HCT116 (cell line): ENCODE data around the gene E4F1. TPM values are rescaled to one million over a fixed set of nuclear protein-coding genes. Genes with fewer than 3 reads are reported as not detected.

ENCODE experiments used
- ATAC-seq: fragments of 200-7000 bp; cut with Tn5 transposase; 2 replicates; pipeline ENCODE4 v1.9.1; 2020; ENCODE audit warnings: mild to moderate bottlenecking, moderate library complexity
- BruUV-seq: library from RNA; stranded (reverse); fragments of 400-500 nt; replicated peaks from 2 replicates; lab custom pipeline; 2021; lab: Mats Ljungman, UMichigan
- CTCF ChIA-PET: fragments of 300-600 bp; sonication (Branson Sonifier 250); formaldehyde crosslinking; loops from one replicate; lab custom pipeline; 2021; ENCODE audit warnings: antibody characterized with exemption; lab: Charles Lee
- POLR2A ChIA-PET: fragments of 300-600, 350-600 bp; sonication (Branson Sonifier 250); formaldehyde crosslinking; loops from one replicate; lab custom pipeline; 2021; ENCODE audit warnings: antibody characterized with exemption; lab: Charles Lee
- RAD21 ChIA-PET, 2 experiments: fragments of 300-600 bp; sonication (Branson Sonifier 250); formaldehyde crosslinking; loops; one replicate each; lab custom pipeline; 2023; ENCODE audit warnings: low total read pairs in 2 of 2; ENCODE audit not compliant: uncharacterized antibody in 2 of 2, unreplicated experiment in 2 of 2, low non-redundant PET in 1 of 2; lab: Charles Lee
- DNase-seq: peaks from one replicate; pipeline ENCODE4 v3.0.0-alpha.2; 2010; ENCODE audit warnings: low read depth, low spot score
- H2AFZ ChIP-seq: fragments of 200-600 bp; shearing (Covaris generic), sonication (generic); 2 replicates; pipeline ENCODE4 v1.6.1; 2017; ENCODE audit warnings: low read depth, mixed run types, mixed read lengths, antibody characterized with exemption, low read length; ENCODE audit not compliant: poor library complexity, severe bottlenecking
- H3K27ac ChIP-seq: 2 replicates; pipeline ENCODE4 v1.5.1; 2012; ENCODE audit warnings: low read depth, low read length
- H3K27me3 ChIP-seq: fragments of 200-600 bp; sonication (generic); 2 replicates; pipeline ENCODE4 v1.6.1; 2016; ENCODE audit warnings: mixed run types, low read length, mixed read lengths; ENCODE audit not compliant: insufficient read depth
- H3K36me3 ChIP-seq, 2 experiments: fragments of 200-500 bp in 1 of 2; fragments of 200-600 bp in 1 of 2; sonication (Bioruptor generic) in 1 of 2; sonication (generic) in 1 of 2; 2 replicates each; pipeline versions ENCODE4 v1.5.1 to v1.6.1; 2014 to 2016; ENCODE audit warnings: low read length in 2 of 2, inconsistent platforms in 1 of 2, mixed read lengths in 1 of 2, mixed run types in 1 of 2; ENCODE audit not compliant: insufficient read depth in 2 of 2, control insufficient read depth in 1 of 2
- H3K4me1 ChIP-seq, 2 experiments: fragments of 200-600 bp in 1 of 2; sonication (generic) in 1 of 2; 2 replicates each; pipeline versions ENCODE4 v1.5.1 to v1.6.1; 2012 to 2017; ENCODE audit warnings: low read length in 2 of 2, inconsistent platforms in 1 of 2, mild to moderate bottlenecking in 1 of 2, mixed read lengths in 1 of 2, mixed run types in 1 of 2, moderate library complexity in 1 of 2; ENCODE audit not compliant: insufficient read depth in 2 of 2, control insufficient read depth in 1 of 2
- H3K4me2 ChIP-seq: fragments of 200-600 bp; sonication (generic); 2 replicates; pipeline ENCODE4 v1.6.1; 2017; ENCODE audit warnings: mixed run types, low read length, mixed read lengths
- H3K4me3 ChIP-seq, 2 experiments: fragments of 200-600 bp in 1 of 2; sonication (generic) in 1 of 2; replicated peaks in 1 of 2; 2 replicates each; pipeline ENCODE4 v1.5.1; 2011 to 2016; ENCODE audit warnings: low read length in 2 of 2, control low read depth in 1 of 2, low read depth in 1 of 2, mild to moderate bottlenecking in 1 of 2, mixed read lengths in 1 of 2, mixed run types in 1 of 2
- H3K79me2 ChIP-seq: fragments of 200-600 bp; sonication (generic); 2 replicates; pipeline ENCODE4 v1.6.1; 2017; ENCODE audit warnings: mild to moderate bottlenecking, mixed run types, low read length, moderate library complexity, mixed read lengths; ENCODE audit not compliant: insufficient read depth
- H3K9ac ChIP-seq: fragments of 200-600 bp; sonication (generic); 2 replicates; pipeline ENCODE4 v1.6.1; 2016; ENCODE audit warnings: low read length, mixed read lengths
- H3K9me2 ChIP-seq: fragments of 200-600 bp; sonication (generic), shearing (Covaris generic); 2 replicates; pipeline ENCODE4 v1.6.1; 2017; ENCODE audit warnings: mixed run types, mild to moderate bottlenecking, moderate library complexity; ENCODE audit not compliant: insufficient read depth
- H3K9me3 ChIP-seq, 2 experiments: fragments of 200-500 bp in 1 of 2; fragments of 200-600 bp in 1 of 2; sonication (Bioruptor generic) in 1 of 2; sonication (generic) in 1 of 2; 2 replicates each; pipeline ENCODE4 v1.6.1; 2014 to 2017; ENCODE audit warnings: low read length in 2 of 2, mixed read lengths in 2 of 2, inconsistent platforms in 1 of 2, low read depth in 1 of 2, mild to moderate bottlenecking in 1 of 2, mixed run types in 1 of 2, moderate library complexity in 1 of 2; ENCODE audit not compliant: control insufficient read depth in 1 of 2, insufficient read depth in 1 of 2
- H4K20me1 ChIP-seq: fragments of 200-600 bp; sonication (generic), shearing (Covaris generic); 2 replicates; pipeline ENCODE4 v1.6.1; 2017; ENCODE audit warnings: mixed run types, mild to moderate bottlenecking, moderate library complexity; ENCODE audit not compliant: insufficient read depth
- ATF3 ChIP-seq: IDR thresholded peaks from 2 replicates; pipeline ENCODE4 v1.6.1; 2012
- CEBPB ChIP-seq: IDR thresholded peaks from 2 replicates; pipeline ENCODE4 v1.6.1; 2012; ENCODE audit warnings: low read depth
- CTCF ChIP-seq, 3 experiments: fragments of 200-600 bp in 1 of 3; sonication (generic) in 1 of 3; IDR thresholded peaks in 2 of 3; conservative IDR thresholded peaks in 1 of 3; 2 replicates each; pipeline ENCODE4 v1.5.1; 2012 to 2017; ENCODE audit warnings: low read depth in 2 of 3, low read length in 2 of 3, antibody characterized with exemption in 1 of 3, borderline replicate concordance in 1 of 3, control low read depth in 1 of 3, mild to moderate bottlenecking in 1 of 3, mixed read lengths in 1 of 3, mixed run types in 1 of 3, moderate library complexity in 1 of 3; ENCODE audit not compliant: insufficient read depth in 1 of 3
- EGR1 ChIP-seq: IDR thresholded peaks from 2 replicates; pipeline ENCODE4 v1.6.1; 2012; ENCODE audit warnings: low read depth
- EZH2 ChIP-seq: fragments of 200-600 bp; sonication (generic); IDR thresholded peaks from 2 replicates; pipeline ENCODE4 v1.6.1; 2017; ENCODE audit warnings: antibody characterized with exemption, mixed run types
- EZH2phosphoT487 ChIP-seq: fragments of 200-600 bp; IDR thresholded peaks from 2 replicates; pipeline ENCODE4 v1.6.1; 2018; ENCODE audit warnings: antibody characterized with exemption, borderline replicate concordance
- MAX ChIP-seq: IDR thresholded peaks from 2 replicates; pipeline ENCODE4 v1.6.1; 2012
- POLR2A ChIP-seq: IDR thresholded peaks from 2 replicates; pipeline ENCODE4 v1.7.0; 2011; ENCODE audit warnings: borderline replicate concordance; ENCODE audit not compliant: insufficient read depth, insufficient read length; ENCODE audit errors: extremely low read depth
- POLR2AphosphoS5 ChIP-seq: IDR thresholded peaks from 2 replicates; pipeline ENCODE4 v1.6.1; 2011; ENCODE audit warnings: mild to moderate bottlenecking, low read depth, low read length, moderate library complexity
- RAD21 ChIP-seq: IDR thresholded peaks from 2 replicates; pipeline ENCODE4 v1.6.1; 2012; ENCODE audit warnings: low read depth, mild to moderate bottlenecking
- REST ChIP-seq: IDR thresholded peaks from 2 replicates; pipeline ENCODE4 v1.6.1; 2012; ENCODE audit warnings: low read depth
- SIN3A ChIP-seq: IDR thresholded peaks from 2 replicates; pipeline ENCODE4 v1.6.1; 2012; ENCODE audit warnings: low read depth
- SP1 ChIP-seq: IDR thresholded peaks from 2 replicates; pipeline ENCODE4 v1.6.1; 2012; ENCODE audit warnings: low read depth
- SRF ChIP-seq: IDR thresholded peaks from 2 replicates; pipeline ENCODE4 v1.6.1; 2012; ENCODE audit warnings: low read depth
- YY1 ChIP-seq: IDR thresholded peaks from 2 replicates; pipeline ENCODE4 v1.6.1; 2011; ENCODE audit warnings: low read length, low read depth, moderate library complexity, mild to moderate bottlenecking; ENCODE audit not compliant: insufficient replicate concordance; ENCODE audit errors: extremely low read depth
- ZFX ChIP-seq: fragments of 450-650 bp; IDR thresholded peaks from 2 replicates; pipeline ENCODE4 v1.6.1; 2017
- ZNF274 ChIP-seq: fragments of 200-500 bp; sonication (Bioruptor generic); IDR thresholded peaks from 2 replicates; pipeline ENCODE4 v1.6.1; 2014; ENCODE audit warnings: mild to moderate bottlenecking, low read depth, low read length, inconsistent platforms
- intact Hi-C: fragments of 100-400 bp; cut with micrococcal nuclease; formaldehyde crosslinking; loops from 2 replicates; pipeline ENCODE4 v1.10.0; 2022
- total RNA-seq: library from RNA; stranded (reverse); gene quantifications from one replicate; pipeline ENCODE4 v1.2.1, GENCODE V29; 2021; ENCODE audit not compliant: unreplicated experiment

The E4F1 gene
- total RNA-seq, 1 experiment from 2014 or later: 40.7 TPM

DNA sequence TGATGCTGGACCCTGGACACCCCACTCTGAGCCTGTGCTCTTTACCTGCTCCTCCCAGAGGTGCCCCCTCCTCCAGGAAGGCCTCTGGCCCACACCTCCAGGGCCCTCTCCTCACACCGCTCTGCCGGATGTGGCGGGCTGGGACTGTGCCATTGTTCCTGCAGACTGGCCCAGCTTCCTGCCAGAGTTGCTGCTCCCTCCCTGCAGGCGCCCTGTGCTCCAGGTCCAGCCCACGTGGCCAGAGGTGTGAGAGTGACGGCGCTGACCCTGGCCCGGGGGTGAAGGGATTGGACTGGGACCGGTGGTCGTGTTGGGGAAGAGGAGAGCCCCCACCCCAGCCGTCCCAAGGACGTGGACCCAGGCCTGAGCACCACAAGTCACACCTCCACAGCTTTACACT lies 5.7 kb downstream of the E4F1 start (continued):
- TF ChIP-seq REST: no peak
- no peak for TF ChIP-seq EZH2phosphoT487

- DNase-seq: no peak
- H3K9ac ChIP-seq: no peak overlapping the region
- H3K79me2 ChIP-seq: peaks cover 50% of the 10 kb centered on the region
- intact Hi-C loops: no loop called here
- H3K9me2 ChIP-seq: no peaks in the 10 kb centered on the region
- no peak overlapping the region for H3K4me3 ChIP-seq
- ChIA-PET CTCF (no interaction called here), RAD21 (no interaction called here), POLR2A (no interaction called here)
- no peaks in the 10 kb centered on the region; the same call in 1 of the 2 replicates for H4K20me1 ChIP-seq
- no peaks in the 10 kb centered on the region for H3K27me3 ChIP-seq
- H3K36me3 ChIP-seq: peaks cover 9 to 19% of the 10 kb centered on the region in 2 experiments; a peak in 3 of 4 replicates
- H3K27ac ChIP-seq: no peak overlapping the region; the same call in 1 of the 2 replicates
- H3K4me1 ChIP-seq: peaks cover 19 to 20% of the 10 kb centered on the region in 2 experiments
- no peak overlapping the region for H2AFZ ChIP-seq
- H3K4me2 ChIP-seq: no peak overlapping the region
- H3K9me3 ChIP-seq: no peaks in the 10 kb centered on the region
- no TSS peak for BruUV-seq
- ATAC-seq: no peak
- TF ChIP-seq CTCF (IDR thresholded peaks at IDR 0.05 in 2 of 3, conservative IDR thresholded peaks at IDR 0.05 in 1 of 3; ENCODE audit: borderline replicate concordance in 1 of 3, insufficient read depth in 1 of 3, low read depth in 2 of 3, low read length in 2 of 3) (no peak), EGR1 (no peak), MAX (no peak), SIN3A (no peak), SRF (no peak), EZH2 (no peak), POLR2AphosphoS5 (no peak), ZFX (no peak), ATF3 (no peak), ZNF274 (no peak), SP1 (no peak), RAD21 (no peak), CEBPB (no peak), YY1 (no peak), POLR2A (no peak)
These were observed 6.3 kb downstream of the E4F1 start for GRCh38 chr16:2229632-2230250.
